ENCODE measurements around the gene CHRNA4.
A peak's percentile ranks its signal among the peaks of the same experiment; 100 is the strongest.

CHRNA4 gene

GRCh38 chr20:63362436-63363009 is 1.4 kb upstream of the CHRNA4 start:
- no peak for DNase-seq

GRCh38 chr20:63361519-63362435 is 628 bp upstream of the CHRNA4 start:
- no peak for DNase-seq

GRCh38 chr20:63359937-63360849 is 956 bp downstream of the CHRNA4 start:
- DNase-seq = no peak

- DNase-seq = no peak
Measured at GRCh38 chr20:63359164-63359934, 1.8 kb downstream of the CHRNA4 start.

GRCh38 chr20:63357921-63358905 is 2.9 kb downstream of the CHRNA4 start:
- DNase-seq = no peak

- no peak for DNase-seq
Measured at GRCh38 chr20:63356931-63357879, 3.9 kb downstream of the CHRNA4 start.

GRCh38 chr20:63356511-63356910 is 4.6 kb downstream of the CHRNA4 start:
- no peak for DNase-seq

- DNase-seq = no peak
Measured at GRCh38 chr20:63355781-63356295, 5.3 kb downstream of the CHRNA4 start.

- DNase-seq = no peak
Measured at GRCh38 chr20:63354636-63355350, 6.4 kb downstream of the CHRNA4 start.

- no peak for DNase-seq
Measured at GRCh38 chr20:63352811-63353221, 8.3 kb downstream of the CHRNA4 start.

- DNase-seq = peak; percentile 24
Measured at GRCh38 chr20:63351811-63352591, 9.1 kb downstream of the CHRNA4 start.

GRCh38 chr20:63351326-63351700 is 9.8 kb downstream of the CHRNA4 start:
- no peak for DNase-seq

GRCh38 chr20:63350597-63351325 is 10.4 kb downstream of the CHRNA4 start:
- DNase-seq = no peak

- no peak for DNase-seq
Measured at GRCh38 chr20:63350196-63350595, 11.0 kb downstream of the CHRNA4 start.

GRCh38 chr20:63349516-63349895 is 11.6 kb downstream of the CHRNA4 start:
- DNase-seq = no peak

GRCh38 chr20:63348828-63349515 is 12.2 kb downstream of the CHRNA4 start:
- DNase-seq = no peak

Measured in NCI-H1694 treated with DMSO at 0.1 percent for 48 hours (cell line).